D721Med (cell line): ENCODE data around the gene AASS.

ENCODE experiments used
- DNase-seq: peaks from one replicate; pipeline ENCODE4 v3.0.0; 2011; ENCODE audit warnings: low spot score; ENCODE audit not compliant: insufficient read length
- FAIRE-seq: peaks from 2 replicates; lab custom pipeline; 2011; peaks lifted over from hg19 to GRCh38; lab: Jason Lieb, UNC
- TF ChIP-seq, protein P1 (sequence below): IDR thresholded peaks from 2 replicates; pipeline ENCODE4 v1.5.1; 2012; ENCODE audit warnings: mild to moderate bottlenecking, control low read depth; ENCODE audit not compliant: insufficient read depth; ENCODE audit errors: missing control alignments

The AASS gene

GRCh38 chr7:122123746-122124145 lies 20.3 kb downstream of the AASS start:
- TF ChIP-seq, protein P1, sequence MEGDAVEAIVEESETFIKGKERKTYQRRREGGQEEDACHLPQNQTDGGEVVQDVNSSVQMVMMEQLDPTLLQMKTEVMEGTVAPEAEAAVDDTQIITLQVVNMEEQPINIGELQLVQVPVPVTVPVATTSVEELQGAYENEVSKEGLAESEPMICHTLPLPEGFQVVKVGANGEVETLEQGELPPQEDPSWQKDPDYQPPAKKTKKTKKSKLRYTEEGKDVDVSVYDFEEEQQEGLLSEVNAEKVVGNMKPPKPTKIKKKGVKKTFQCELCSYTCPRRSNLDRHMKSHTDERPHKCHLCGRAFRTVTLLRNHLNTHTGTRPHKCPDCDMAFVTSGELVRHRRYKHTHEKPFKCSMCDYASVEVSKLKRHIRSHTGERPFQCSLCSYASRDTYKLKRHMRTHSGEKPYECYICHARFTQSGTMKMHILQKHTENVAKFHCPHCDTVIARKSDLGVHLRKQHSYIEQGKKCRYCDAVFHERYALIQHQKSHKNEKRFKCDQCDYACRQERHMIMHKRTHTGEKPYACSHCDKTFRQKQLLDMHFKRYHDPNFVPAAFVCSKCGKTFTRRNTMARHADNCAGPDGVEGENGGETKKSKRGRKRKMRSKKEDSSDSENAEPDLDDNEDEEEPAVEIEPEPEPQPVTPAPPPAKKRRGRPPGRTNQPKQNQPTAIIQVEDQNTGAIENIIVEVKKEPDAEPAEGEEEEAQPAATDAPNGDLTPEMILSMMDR = no peak
- FAIRE-seq = no peak
- DNase-seq = no peak

DNA sequence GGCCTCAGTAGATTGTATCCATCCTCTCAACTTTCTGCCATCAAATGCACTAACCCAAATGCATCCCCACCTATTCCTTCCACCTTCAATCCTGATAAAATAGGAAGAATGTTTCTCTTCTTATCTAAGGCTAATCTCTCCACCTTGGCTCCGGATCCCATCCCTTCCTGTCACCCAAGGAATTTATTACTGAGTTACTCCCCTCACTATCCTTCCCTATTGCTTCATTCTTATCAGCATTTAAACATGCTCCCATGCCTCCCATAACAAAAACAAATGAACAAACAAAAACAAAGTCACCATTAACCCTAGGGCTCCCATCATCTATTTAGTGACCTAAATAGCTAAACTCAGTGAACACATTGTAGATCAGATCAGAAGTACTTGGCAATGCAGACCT lies 25.3 kb downstream of the AASS start:
- TF ChIP-seq, protein P1 = no peak
- DNase-seq (no peak), FAIRE-seq (no peak)

GRCh38 chr7:122103064-122103463 lies 41.0 kb downstream of the AASS start:
- FAIRE-seq (no peak), DNase-seq (no peak)
- TF ChIP-seq, protein P1 = no peak

DNA sequence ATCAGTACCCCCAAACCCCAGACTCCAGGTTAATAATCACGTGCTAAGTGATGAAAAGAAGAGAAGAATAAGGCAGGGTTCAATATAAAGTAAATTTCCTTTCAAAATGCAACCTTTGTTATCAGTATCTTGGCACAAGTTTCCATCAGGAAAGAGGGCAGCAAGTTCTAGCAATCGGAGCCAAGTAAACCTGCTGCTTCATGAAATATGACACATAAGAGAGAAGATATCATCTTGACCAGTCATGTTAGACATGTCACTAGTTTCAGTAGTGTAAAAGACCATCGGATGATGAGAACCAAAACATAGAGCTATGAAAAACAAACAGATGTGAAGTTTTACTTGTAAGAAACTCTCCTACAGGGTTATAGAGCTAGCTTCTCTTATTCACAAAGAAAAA lies 44.0 kb downstream of the AASS start:
- DNase-seq (no peak), FAIRE-seq (no peak)
- TF ChIP-seq, protein P1 = no peak

DNA sequence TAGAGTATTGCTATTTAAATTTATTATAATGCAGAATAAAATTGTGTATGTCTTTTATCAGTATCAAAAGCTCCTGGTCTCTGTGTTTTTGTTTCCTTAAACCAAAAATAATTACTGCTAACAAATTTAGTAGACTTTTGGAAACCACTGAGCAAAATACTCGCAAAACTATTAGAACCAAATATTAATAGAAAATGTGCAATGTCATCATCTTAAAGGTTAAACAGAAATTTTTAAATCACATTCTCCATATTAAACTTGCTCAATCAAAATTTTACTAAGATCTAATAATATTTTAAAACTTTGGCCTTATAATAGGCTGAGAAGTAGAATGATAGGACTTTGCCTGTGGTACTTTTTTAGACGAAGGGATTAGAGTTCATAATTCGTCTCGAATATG lies 48.4 kb downstream of the AASS start:
- DNase-seq (no peak), FAIRE-seq (no peak)
- TF ChIP-seq, protein P1 = no peak

- TF ChIP-seq, protein P1 = no peak
- no peak for DNase-seq
- no peak for FAIRE-seq
These were observed 49.5 kb downstream of the AASS start for GRCh38 chr7:122094549-122094948.

DNA sequence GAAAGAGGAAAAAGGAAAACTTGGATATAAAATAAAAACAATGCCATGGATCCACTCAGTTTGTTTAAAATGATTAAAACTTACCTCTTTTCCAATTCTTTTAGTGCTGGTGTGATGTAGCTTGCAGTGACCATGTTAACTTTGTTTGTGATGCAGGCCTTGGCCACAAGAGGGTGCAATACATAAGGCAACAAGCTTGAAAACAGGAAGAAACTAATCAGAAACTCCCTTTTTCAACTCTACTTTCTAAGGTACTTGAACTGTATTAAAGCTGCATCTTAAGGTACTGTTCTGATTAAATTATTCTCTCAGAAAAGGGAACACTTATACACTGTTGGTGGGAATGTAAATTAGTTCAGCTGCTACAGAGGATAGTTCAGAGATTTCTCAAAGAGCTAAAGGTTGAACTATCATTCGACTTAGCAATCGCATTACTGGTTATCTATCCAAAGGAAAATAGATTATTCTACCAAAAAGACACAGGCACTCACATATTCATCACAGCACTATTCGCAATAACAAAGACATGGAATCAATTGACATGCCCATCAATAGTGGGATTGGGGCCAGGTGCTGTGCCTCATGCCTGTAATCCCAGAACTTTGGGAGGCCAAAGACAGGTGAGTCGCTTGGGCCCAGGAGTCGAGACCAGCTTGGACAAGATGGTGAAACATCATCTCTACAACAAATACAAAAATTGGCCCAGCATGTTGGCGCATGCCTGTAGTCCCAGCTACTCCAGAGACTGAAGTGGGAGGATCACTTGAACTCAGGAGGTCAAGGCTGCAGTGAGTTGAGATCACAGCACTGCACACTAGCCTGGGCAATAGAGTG lies 50.9 kb downstream of the AASS start:
- FAIRE-seq = peak; percentile 73
- TF ChIP-seq, protein P1 = peak; percentile 96
- DNase-seq = no peak
